Measurements from ENCODE around the gene MACROD2.

Gene MACROD2

GRCh38 chr20:14609328-14610221 is 614.3 kb downstream of the MACROD2 start:
- DNase-seq, result no peak

GRCh38 chr20:14611479-14611878 is 616.2 kb downstream of the MACROD2 start:
- no peak for DNase-seq

DNA sequence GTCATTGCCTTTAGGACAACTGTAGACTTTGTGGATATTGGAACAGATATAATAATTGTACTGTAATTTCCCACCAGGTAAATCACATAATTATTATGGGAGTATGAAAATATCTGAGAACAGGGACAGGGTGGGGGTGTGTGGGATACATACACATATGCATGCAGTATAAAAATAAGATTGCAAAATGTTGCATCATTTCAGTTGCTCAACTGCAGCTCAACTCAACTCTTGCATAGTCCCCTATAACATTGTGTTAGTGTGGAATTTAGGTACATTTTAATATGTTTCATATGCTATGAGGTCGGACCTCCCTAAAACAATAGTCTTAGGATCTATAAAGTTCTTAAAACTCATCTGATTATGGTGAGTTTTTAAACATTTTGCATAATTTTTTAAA is 617.1 kb downstream of the MACROD2 start:
- no peak for DNase-seq

DNA sequence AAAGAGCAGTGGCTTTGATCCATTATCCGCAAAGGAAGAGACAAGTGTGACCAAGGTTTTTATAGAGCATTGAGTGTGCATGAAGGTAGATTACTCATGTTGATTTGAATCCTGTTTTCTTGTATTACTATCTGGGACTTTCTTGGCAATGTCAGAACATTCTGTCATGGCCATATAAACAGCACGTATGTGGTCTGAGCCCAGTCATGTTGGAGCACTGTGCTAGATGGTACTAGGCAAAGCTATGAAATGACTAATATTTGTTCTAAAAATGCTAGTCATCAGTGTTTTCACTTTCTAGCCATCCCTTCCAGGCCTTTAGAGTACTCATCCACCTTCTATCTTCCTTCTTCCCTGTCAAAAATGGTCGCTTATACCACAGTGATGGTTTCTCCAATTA is 620.7 kb downstream of the MACROD2 start:
- DNase-seq, result no peak

- DNase-seq, result no peak
Observed at GRCh38 chr20:14617123-14617522, 621.8 kb downstream of the MACROD2 start.

DNA sequence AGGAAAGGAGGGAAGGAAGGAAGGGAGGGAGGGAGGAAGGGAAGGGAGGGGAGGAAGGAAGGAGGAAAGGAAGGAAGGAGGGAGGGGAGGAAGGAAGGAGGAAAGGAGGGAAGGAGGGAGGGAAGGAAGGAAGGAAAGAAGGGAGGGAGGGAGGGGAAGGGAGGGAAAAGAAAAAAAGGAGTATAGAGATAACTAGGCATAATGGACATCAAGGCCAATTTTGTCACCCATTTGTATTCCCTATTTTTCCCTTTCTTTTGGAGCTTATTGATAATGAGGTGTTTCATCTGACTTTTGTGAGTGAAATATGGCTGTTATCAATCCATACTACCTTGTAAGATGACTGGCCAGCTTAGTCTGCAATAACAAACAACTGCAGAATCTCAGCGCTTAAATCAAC is 624.1 kb downstream of the MACROD2 start:
- DNase-seq, result no peak

DNA sequence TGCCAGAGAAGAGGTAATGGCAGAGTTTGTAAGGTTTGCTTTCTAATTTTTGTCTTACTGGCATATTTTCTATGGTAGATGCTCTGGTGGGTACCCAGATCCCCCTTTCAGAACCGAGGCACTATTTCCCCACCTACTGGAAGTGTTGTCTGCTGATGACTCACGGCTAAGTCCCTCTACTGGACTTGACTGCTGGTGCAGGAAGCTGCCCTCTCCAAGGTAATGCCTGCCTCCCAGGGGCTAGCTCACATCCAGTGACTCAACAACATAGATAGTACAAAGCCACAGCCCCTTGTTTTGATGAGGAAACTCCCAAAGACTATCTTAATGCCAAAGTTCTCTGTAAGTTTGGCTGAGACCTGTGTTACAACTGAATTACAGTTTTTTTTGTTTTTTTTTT is 627.5 kb downstream of the MACROD2 start:
- no peak for DNase-seq

DNA sequence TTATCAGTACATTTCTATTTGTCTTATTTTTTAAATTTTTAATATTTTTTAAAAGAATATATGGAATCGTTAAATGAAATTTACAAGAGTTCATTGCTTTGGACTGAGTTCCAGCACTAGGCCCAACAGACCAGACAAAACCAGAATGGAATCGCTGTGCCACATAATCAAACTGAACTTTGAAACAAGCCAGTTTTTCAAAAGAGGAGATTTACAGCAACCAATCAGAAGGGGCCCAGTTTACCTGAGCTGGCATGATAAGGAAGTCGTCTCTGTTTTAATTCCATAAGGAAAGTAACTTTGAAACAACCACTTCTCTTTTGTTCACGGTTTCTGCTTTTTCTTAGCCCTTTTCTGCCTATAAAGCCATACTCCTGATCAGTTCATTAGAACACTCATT is 635.7 kb downstream of the MACROD2 start:
- DNase-seq, result no peak

GRCh38 chr20:14632906-14633305 is 637.6 kb downstream of the MACROD2 start:
- DNase-seq, result no peak

DNA sequence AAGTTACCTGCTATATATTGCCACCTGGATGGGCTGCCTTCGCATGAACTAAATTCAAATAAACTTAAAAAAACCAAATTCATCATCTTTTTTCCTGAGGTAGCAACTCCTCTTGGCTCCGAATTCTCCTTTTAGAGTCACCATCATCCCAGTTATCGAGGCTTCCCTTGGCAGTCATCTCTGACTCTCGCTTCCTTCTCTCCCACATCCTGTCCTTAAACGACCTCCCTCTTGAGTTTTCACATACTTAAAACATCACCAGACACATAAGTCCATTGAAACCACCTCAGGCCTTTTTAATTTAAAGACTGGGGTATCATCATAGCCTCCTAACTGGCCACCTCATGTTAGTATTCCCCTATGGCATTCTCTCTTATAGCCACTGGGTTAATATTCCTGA is 638.2 kb downstream of the MACROD2 start:
- DNase-seq, result no peak

- no peak for DNase-seq
Observed at GRCh38 chr20:14634665-14635064, 639.3 kb downstream of the MACROD2 start.

DNA sequence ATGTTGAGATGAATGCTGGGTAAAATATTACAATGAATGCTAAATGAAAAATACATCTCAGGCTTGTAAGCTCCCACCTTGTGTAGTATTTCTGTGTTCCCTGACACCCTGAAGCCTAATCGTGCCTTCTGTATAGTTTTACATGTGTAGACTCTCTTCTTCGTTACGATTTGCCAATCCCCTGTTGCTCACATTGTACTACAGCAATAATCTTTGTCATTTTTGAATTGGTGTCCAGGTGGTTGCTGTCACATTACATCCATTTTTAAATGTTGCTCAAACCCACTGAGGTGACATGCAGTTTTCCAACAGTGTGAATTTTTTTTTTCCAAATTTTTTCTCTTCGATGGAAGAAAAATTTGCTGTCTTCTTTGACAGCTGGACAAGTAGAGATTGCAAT is 642.1 kb downstream of the MACROD2 start:
- DNase-seq, result no peak

DNA sequence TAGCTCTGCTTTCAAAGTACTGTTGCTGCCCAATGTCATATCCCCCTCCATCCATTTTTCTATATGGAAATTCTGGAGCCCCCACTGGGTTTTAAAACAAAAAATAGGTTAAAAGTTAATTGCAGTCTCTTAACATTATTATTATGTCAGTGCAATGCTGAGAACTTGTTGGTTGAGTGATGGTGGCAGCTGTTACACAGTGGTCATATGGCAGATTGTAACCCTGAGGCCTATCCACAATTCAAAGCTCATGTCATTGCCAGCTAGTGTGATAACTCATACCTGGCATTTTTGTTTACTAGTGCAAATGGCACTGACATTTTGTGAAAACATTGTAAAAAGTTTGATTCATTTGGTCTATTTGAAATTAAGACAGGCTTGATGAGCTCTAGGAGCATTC is 647.8 kb downstream of the MACROD2 start:
- no peak for DNase-seq

- DNase-seq, result no peak
Observed at GRCh38 chr20:14643556-14643955, 648.2 kb downstream of the MACROD2 start.

DNA sequence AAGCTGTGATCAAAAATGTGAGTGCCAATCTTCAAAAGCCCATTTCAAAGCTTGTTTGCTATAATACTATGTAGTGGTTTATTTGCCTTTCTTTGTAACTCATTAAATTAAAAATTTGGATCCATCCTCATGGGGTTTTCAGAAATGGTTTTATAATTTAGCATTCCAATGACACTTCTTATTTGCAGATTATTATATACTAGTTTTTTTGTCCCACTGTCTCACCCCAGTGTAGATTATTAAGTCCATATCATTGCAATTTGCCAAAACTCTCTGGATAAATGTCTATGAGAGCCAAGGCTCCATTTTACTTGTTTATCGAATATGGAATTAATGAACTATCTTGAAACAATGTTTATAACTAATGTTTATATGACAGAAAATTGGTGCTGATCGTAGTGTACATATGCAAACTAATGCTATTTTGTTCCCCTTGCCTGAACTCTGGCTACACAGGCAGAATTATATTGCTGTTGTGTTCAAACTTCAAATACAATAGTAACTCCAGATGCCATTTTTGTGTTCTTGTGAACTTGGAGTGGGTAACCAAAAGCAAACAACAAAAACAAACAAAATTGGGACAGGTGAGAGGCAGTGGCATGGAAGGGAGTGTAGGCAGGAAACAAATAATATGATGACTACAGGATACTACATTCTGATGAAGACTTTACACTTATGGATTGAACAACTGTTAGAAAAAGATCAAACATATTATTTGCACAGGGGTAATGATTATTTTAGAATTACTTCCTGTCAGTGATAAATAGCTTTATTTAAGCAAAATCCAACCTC is 649.2 kb downstream of the MACROD2 start:
- DNase-seq, result no peak

DNA sequence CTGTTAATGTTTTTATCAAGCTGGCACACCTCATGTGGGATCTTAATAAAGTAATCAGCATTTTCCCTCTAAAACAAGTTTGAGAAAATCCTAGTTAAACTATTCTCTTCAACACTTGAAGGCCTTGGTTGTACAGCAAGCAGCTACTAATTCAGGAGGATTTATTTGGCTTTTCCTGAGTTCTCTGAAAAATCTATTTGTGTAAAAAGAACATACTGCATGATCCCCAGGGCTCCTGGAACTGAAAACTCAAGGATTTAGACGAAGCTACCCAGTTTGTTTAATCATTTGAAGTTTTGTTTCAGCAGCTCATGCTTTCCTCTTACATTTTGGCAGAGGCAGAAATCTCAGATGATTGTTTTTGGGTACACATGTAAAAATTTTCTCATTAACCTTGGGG is 651.7 kb downstream of the MACROD2 start:
- no peak for DNase-seq

GRCh38 chr20:14649662-14650061 is 654.3 kb downstream of the MACROD2 start:
- DNase-seq, result no peak

DNA sequence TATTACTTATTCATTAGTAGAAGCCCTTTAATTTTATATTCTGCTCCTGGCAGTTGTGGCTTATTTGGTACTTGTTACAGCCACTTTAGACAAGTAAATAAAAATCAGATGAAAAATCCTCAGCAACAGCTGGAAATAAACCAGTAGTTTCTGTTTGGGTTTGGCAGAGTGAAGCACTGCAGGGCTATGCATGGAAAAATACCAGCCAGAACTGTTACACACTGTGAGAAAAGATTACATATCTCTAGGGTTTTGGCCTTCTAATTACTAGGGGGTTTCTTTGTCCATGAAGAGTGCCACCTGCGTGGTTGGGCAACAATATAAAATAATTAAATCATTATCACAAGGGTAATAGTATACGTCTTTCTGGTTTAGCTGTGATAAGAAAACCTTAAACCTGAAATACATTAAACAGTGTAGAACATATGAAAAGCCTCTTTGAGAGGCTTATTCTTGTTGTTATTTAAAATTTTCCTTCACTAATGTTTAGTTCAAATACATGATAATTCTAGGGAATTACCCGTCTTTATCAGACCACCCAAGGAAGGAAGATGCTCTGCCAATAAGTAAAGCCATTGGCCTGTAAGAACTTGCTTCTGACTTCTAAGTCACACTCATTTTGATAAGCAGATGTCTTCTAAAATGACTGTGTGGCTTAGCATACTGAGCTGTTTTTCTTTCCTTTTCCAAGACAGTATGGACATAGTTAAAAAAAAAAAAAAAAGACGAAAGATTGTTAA is 662.1 kb downstream of the MACROD2 start:
- no peak for DNase-seq

DNA sequence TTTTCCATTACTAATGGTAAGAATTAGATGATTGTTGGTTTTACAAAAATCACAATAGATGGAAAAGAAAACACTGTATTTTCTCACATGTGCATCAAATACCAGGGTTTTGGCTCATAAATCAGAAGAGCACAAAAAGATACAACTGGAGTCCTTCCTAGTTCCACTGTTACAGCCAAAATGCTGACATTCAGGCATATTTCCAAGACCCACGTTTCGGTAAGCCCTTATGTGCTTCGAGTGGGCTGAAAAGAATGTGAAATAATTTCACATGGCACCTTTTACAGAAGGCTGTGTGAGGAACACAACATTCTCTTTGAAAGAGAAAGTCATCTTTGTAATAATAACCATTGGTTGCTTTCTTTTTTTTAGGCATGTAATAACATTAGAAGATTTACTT is 668.8 kb downstream of the MACROD2 start:
- no peak for DNase-seq

- DNase-seq, result no peak
Observed at GRCh38 chr20:14666696-14667095, 671.4 kb downstream of the MACROD2 start.

- DNase-seq, result no peak
Observed at GRCh38 chr20:14667226-14667625, 671.9 kb downstream of the MACROD2 start.

DNA sequence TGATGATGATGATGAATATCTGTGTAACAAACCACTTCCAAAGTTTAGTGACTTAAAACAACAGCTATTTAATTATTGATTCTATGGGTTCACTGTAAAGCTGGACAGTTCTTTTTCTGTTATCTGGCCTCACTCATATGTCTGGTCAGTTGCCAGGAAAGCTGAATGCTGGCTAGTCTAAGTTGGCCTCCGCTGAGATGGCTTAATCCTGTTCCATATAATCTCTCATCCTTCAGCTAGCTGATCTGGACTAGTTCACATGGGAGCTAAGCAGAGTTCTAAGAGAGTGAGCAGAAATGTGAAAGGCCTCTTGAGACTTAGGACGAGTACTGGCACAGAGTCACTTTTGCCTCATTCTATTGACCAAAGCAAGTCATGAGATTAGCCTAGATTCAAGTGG is 676.8 kb downstream of the MACROD2 start:
- no peak for DNase-seq

GRCh38 chr20:14673164-14673563 is 677.8 kb downstream of the MACROD2 start:
- no peak for DNase-seq
